ENCODE data around the gene CNTN2.
A peak's percentile ranks its signal among the peaks of the same experiment; 100 is the strongest.

Gene CNTN2

DNA sequence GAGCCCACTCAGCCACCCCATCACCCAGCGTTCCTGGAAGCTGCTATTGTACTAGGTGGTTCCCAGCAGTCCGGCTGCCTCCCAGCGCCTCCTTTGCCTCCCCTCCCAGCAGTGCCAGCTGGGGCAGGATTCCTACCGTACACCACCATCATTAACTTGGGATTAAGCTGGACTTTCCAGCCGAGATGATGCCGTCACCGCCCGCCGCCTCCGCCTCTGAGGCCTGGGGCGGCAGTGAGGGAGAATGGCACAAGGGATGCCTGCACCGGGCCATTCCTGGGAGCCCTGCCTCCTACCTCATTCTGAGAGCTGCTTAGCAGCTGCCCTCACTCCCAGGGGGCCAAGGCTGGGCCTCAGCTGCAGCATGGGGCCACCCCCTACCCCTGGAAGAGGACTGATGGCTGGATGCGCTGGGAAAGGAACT is 13.2 kb downstream of the CNTN2 start:
- DNase-seq (ENCODE audit: low read depth in 2 of 2, low spot score in 1 of 2): no peak

DNA sequence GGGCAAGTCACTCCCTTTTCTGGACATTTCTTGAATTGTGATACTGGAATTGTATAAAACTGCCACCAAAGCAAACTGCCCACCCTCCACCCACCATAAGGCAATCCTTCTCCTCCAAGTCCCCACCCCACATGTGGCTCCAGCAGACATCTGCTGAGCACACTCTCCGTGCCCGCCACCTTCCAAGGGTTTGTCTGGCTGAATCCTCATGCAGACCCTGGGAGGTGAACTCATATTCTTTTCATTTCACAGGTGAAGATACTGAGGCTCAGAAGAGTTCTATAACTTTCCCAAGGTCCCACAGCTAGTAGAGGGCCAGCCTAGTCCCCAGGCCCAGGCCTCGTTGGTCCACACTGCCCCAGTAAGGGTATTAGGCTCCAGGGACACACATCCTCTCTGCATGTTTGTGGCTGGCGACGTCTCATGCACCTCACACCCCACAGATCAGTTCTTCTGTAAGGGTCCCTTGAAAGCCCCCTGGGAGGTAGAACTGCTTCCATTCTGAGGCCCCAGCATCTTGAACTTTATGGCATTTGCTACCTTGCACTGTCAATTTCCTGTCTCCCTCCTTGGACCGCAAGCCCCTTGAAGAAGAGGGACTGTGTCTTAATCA is 14.1 kb downstream of the CNTN2 start:
- DNase-seq (ENCODE audit: low read depth in 2 of 2, low spot score in 1 of 2): no peak

DNA sequence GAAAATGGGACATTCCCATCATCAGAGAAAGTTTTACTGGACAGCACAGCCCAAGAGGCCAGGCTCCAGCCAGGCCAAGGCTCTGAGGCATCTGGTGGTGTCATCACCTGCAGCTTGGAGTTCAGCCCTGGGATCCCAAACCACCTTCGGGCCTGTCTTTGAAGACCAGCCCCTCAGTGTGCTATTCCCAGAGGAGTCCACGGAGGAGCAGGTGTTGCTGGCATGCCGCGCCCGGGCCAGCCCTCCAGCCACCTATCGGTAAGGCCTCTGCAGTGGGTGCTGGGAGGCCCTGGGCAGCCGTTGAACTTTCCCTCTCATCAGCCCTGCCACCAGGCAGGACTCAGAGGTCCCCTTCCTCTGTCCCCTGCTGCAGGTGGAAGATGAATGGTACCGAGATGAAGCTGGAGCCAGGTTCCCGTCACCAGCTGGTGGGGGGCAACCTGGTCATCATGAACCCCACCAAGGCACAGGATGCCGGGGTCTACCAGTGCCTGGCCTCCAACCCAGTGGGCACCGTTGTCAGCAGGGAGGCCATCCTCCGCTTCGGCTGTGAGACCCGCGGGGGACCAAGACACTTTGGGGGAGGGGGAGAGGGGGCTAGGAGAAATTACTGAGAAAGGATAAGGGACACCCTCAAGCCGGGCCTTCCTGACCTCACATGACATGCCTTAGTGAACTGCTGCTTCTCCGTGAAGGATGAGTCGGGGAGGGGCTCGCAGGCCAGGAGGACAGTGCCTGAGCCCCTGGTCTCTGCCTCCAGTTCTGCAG is 15.0 kb downstream of the CNTN2 start:
- DNase-seq (ENCODE audit: low read depth in 2 of 2, low spot score in 1 of 2): no peak

DNA sequence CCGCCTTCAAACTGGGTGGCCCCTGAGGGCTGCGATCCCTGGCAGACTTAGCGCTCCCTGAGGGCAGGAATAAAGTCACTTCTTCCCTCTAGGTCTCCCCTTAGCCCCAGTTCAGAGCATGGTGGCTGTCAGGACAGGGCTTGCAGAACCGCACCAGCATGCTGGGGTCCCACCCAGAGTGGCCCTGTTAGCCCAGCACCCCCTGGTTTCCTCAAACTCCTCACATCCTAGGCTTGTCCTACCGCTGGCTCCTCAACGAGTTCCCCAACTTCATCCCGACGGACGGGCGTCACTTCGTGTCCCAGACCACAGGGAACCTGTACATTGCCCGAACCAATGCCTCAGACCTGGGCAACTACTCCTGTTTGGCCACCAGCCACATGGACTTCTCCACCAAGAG is 15.8 kb downstream of the CNTN2 start:
- DNase-seq (ENCODE audit: low read depth in 2 of 2, low spot score in 1 of 2): no peak

DNA sequence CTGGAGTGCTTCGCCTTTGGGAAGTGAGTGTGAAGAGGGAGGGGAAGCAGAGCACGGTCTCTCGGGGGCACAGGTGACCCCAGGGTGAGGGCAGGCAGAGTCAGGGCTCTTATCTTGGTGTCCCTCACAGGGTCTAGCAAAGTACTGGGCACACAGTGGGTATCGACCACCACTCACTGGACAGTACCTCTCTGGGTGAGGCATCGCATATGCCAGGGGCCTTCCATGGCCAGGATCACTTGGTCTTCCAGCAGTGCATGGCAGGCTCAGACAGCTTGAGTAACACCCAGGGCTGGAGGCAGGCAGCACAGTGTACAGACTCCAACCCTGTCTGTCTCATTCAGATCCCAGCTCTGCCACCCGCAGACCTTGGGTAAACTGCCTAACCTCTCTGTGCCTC is 16.6 kb downstream of the CNTN2 start:
- DNase-seq (ENCODE audit: low read depth in 2 of 2, low spot score in 1 of 2): no peak

DNA sequence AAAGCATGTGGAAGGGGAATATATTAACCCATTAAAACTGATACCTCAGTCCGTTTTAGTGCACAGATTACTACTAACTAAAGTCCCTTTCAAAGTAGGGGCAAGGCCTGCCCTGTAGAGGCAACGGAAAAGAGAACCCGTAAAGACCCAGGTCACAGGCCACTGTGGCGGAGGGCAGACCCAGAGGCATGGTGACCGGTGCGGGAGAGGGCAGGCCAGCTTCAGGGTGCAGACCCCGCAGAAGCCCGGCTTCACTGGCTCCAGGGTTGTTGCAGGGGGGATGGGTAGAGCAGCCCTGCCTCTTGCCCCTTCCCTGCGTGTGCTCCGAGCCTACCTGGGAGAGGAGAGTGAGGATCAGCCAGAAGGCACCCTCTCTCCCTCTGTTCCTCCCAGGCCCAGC is 17.7 kb downstream of the CNTN2 start:
- DNase-seq (ENCODE audit: low read depth in 2 of 2, low spot score in 1 of 2): no peak

DNA sequence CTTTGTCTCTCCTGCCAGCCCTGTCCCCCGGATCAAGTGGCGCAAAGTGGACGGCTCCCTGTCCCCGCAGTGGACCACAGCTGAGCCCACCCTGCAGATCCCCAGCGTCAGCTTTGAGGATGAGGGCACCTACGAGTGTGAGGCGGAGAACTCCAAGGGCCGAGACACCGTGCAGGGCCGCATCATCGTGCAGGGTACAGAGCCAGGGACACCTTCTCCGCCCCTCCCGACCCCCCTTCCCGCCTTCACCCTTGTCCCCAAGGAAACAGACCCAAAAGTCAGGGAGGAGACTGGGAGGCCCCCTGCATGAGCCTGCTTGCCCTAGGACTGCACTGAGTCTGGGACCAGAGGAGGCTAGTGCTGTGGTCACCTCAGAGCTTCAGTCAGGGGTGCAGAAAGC is 18.2 kb downstream of the CNTN2 start:
- DNase-seq (ENCODE audit: low read depth in 2 of 2, low spot score in 1 of 2): no peak

DNA sequence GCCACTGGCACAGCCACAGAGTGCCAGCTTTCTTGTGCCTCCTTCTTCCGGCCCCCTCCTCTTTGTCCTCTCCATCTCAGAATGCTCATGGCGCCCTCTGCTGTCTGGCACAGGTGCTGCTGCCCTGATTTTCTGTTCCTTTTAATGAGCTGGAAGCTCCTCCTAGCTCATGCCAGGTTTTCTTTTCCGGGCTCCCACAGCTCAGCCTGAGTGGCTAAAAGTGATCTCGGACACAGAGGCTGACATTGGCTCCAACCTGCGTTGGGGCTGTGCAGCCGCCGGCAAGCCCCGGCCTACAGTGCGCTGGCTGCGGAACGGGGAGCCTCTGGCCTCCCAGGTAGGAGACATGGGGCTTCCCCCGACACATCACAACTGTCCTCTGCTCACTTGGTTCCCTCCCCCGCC is 18.7 kb downstream of the CNTN2 start:
- peak in 1 of 2 donors; percentile 42 for DNase-seq (ENCODE audit: low read depth in 2 of 2, low spot score in 1 of 2)

DNA sequence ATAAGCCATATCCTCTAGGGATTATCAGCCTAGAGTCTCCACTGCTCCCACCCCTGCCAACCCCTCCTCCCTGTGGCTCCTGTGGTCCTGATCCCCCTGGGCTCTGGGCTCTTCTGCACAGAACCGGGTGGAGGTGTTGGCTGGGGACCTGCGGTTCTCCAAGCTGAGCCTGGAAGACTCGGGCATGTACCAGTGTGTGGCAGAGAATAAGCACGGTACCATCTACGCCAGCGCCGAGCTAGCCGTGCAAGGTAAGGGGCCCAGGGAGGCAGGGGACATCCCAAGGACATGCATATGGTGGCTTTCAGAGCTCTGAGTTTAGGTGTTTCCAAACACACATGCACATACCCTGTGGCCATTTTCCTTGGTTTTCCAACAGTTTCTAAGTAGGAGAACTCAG is 19.3 kb downstream of the CNTN2 start:
- DNase-seq (ENCODE audit: low read depth in 2 of 2, low spot score in 1 of 2): no peak

DNA sequence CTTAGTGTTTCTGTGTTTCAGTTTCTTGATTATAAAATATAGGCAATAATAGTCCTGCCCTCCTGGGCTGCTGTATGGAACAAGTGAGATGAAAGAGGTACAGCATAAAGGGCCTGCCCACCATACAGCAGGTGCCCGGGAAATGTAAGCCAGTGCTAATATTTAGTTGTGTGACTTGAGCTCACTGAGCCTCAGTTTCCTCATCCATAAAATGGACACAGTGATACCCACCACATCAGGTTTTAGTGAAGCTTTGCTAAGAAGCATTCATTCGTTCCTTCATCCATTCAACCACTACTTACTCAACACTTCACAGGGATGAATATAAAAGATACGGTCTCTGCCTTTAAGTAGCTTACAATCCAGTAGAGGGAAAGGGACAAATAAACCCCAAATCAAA is 19.9 kb downstream of the CNTN2 start:
- DNase-seq (ENCODE audit: low read depth in 2 of 2, low spot score in 1 of 2): no peak

DNA sequence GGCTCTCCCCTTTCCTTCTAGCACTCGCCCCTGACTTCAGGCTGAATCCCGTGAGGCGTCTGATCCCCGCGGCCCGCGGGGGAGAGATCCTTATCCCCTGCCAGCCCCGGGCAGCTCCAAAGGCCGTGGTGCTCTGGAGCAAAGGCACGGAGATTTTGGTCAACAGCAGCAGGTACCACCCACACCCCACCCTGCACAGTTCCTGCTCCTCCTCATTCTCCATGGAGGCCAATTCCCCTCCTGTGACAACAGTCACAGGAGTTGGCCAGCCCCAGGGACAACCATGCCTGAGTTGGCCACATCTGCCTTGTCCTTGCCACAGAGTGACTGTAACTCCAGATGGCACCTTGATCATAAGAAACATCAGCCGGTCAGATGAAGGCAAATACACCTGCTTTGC is 21.3 kb downstream of the CNTN2 start:
- no peak for DNase-seq (ENCODE audit: low read depth in 2 of 2, low spot score in 1 of 2)

DNA sequence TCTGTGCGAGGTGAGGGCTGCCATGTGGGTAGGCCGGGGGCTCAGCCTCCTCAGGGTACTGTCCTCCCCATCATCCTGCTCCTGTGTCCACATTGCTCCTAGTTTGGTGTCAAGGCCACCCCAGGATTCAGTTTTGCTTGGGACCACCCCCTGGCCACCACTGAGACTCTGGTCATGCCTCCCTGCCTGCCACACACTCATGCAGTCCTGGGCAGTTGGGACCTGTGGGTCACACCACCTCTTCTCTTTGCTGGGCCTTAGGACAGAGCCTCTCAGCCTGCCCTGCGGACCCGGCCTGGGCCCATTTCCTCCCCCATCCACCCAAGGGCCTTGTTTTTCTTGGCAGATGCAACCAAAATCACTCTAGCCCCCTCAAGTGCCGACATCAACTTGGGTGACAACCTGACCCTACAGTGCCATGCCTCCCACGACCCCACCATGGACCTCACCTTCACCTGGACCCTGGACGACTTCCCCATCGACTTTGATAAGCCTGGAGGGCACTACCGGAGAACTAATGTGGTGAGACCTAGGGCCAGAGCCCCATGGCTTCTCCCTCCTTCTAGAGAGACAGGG is 21.8 kb downstream of the CNTN2 start:
- no peak for DNase-seq (ENCODE audit: low read depth in 2 of 2, low spot score in 1 of 2)

DNA sequence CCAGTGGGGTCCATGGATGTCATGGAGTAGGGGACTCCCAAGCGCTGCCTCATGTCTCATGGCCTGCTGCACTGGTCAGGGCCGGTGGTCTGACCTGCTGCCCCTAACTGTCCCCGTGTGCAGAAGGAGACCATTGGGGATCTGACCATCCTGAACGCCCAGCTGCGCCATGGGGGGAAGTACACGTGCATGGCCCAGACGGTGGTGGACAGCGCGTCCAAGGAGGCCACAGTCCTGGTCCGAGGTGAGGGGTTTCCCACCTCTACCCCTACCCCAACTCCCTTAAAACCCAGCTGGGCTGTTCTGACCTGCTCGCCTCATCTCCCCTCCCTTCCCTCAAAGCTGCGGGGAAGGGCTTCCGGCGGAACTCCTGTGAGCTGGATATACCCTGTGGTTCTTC is 22.7 kb downstream of the CNTN2 start:
- no peak for DNase-seq (ENCODE audit: low read depth in 2 of 2, low spot score in 1 of 2)

DNA sequence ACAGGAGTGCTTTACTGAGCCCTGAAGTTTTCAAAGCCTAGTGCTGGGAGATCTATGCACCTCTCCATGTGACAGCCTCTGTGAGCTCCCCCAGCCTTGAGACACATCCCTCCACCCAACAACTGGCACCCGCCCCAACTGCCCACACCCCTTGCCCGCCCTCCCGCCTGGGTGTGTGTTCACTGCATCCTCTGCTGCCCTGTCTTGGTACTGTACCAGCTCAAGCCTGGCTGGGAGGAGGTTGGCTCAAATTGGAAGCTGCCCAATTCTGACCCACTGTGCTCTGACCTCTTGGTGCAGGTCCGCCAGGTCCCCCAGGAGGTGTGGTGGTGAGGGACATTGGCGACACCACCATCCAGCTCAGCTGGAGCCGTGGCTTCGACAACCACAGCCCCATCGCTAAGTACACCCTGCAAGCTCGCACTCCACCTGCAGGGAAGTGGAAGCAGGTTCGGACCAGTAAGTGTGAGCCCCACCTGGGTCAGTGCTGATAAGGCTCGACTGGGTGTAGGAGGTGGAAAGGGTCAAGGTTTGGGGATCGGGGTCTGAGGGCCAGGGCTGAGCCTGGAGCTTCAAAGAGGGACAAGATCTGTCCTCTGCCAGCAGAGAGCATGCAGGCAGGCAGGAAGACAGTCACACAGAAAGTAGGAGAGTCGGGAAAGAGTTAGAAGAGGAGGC is 23.3 kb downstream of the CNTN2 start:
- no peak for DNase-seq (ENCODE audit: low read depth in 2 of 2, low spot score in 1 of 2)

DNA sequence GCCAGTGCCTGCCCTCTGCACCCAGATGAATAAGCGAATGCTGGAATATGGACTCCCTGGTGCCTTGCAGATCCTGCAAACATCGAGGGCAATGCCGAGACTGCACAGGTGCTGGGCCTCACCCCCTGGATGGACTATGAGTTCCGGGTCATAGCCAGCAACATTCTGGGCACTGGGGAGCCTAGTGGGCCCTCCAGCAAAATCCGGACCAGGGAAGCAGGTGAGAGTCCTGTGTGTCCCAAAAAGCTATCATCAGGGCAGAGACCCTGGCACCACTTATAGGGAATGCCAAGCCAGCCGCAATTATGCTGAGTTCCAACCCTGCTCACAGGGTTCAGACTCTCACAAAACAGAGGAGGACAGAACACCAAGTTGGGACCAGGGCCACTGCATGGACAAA is 24.0 kb downstream of the CNTN2 start:
- no peak for DNase-seq (ENCODE audit: low read depth in 2 of 2, low spot score in 1 of 2)

DNA sequence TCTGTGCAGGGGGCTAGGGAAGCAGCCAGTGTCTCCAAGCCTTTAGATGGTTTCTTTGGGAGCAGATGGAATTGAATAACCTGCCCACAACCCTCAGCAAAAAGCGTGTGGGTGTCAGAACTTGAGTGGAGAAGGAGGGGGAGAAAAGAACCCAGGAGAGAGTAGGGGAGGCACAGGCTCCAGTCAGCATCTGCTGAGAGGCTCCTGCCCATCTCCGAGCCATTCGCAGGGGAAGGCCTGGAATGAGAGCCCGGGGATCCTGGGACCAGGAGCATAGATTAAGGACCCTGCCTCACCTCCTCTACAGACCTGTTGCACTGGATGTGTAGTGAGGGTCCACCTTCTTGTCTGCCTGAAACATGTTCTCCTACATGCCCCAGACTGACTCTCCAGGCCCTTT is 25.0 kb downstream of the CNTN2 start:
- DNase-seq (ENCODE audit: low read depth in 2 of 2, low spot score in 1 of 2): no peak

DNA sequence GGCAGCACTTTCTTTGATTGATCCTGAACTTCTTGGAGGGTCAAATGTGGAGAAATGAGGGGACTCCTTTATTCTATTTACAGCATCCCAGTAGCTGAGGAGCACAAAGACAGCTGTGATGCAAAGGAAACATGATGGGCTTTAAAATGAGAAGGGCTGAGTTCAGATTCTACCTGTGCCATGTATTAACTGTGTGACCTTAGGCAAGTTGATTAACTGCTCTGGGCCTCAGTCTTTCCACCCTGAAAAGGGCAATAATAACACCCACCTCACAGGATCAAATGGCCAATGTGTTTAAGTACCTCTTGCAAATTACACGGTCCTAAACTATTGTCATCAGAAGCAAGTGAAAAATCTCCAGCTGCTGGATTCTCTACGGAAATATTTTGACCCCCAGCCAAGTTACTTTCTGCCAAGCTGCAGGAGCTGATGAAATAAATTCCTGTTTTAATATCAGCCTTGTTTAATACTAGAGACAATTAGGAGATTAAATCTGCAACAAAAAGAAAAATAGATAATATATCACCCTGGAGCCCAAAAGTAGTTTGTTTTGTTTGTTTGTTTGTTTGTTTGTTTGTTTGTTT is 25.5 kb downstream of the CNTN2 start:
- no peak for DNase-seq (ENCODE audit: low read depth in 2 of 2, low spot score in 1 of 2)

DNA sequence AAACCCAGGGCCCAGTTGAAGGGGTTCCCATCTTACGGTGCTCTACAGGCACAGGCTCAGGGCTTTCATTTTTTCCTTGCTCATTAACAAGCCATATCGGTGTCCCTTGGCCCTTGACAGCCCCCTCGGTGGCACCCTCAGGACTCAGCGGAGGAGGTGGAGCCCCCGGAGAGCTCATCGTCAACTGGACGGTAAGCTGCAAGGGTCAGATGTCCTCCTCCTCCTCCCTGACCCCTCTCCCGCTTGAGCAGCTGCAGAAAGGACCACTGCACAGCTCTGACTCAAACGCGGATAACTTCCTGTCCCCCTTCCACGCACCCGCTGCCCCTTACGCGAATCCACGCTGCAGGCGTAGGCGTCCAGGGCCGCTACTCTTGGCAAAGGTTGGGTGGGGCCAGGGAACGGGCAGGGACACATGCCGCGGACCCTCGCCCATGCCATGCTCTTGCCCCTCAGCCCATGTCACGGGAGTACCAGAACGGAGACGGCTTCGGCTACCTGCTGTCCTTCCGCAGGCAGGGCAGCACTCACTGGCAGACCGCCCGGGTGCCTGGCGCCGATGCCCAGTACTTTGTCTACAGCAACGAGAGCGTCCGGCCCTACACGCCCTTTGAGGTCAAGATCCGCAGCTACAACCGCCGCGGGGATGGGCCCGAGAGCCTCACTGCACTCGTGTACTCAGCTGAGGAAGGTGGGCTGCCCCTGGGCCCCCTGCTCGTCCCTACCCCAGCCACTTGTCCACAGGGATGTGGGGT is 26.5 kb downstream of the CNTN2 start:
- DNase-seq (ENCODE audit: low read depth in 2 of 2, low spot score in 1 of 2): no peak

DNA sequence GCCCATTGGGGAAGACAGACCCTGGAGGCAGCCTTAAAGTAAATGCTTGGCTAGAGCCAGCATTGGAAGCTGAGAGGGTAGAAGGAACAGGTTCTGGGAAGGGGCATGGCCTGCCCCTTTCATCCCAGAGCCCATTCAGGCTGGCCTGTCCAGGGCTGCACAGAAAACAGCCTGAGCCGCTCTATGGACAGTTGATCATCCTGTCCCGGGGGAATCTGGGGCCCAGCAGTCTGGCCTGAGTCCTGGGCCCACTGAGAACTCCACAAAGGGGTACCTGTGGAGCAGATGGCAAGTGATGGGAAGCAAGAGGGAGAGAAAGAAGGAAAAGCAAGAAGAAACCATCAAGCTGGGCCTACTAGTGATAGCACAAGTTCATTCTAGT is 28.0 kb downstream of the CNTN2 start:
- DNase-seq (ENCODE audit: low read depth in 2 of 2, low spot score in 1 of 2): no peak

DNA sequence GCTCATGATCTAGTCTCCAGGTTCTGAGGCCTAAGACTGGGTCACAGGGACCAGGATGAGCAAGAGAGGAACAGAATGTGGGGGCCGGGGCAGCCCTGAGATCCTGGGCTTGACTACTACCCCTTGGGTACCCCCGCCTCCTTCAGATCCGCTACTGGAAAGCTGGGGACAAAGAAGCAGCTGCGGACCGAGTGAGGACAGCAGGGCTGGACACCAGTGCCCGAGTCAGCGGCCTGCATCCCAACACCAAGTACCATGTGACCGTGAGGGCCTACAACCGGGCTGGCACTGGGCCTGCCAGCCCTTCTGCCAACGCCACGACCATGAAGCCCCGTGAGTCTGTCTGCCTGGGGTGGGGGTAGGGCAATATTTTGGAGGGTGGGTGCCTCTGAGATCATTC is 28.8 kb downstream of the CNTN2 start:
- no peak for DNase-seq (ENCODE audit: low read depth in 2 of 2, low spot score in 1 of 2)

DNA sequence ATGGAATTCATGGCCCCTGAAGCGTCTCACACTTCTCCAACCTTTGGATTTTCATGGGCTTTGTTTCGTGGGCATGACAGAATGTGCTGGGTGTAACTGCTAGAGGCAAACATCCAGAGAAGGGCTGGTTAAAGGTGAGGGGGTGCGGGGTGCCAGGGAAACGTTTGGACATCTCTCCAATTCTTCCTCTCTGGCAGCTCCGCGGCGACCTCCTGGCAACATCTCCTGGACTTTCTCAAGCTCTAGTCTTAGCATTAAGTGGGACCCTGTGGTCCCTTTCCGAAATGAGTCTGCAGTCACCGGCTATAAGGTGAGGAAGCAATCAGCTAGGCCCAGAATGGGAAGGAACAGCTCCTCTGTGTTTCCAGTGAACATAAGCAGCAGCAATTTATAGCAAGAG is 29.3 kb downstream of the CNTN2 start:
- DNase-seq (ENCODE audit: low read depth in 2 of 2, low spot score in 1 of 2): no peak

All from stimulated activated CD8-positive, alpha-beta memory T cell treated with anti-CD3 and anti-CD28 coated beads, Interleukin-4, amount 100 ng/mL, for 1 hour (primary cell).